Stimulated activated naive B cell treated with anti-CD40 and anti-IgM and Interleukin-4, amounts not matched to agents 10 μg/mL and 1 μg/mL and 100 μg/mL, for 72 hours (primary cell): ENCODE data around the gene SCN1B.
"Not testable (repeated sequence)": the region's sequence is repeated elsewhere in the genome, so short reads cannot be mapped to it uniquely, and the experiment has no call there.

Experiments
- ATAC-seq, 2 donors: fragments of 150-1000 bp; cut with Tn5 transposase; replicated peaks; 2 replicates each; pipeline ENCODE4 v1.10.0; 2021; ENCODE audit warnings: moderate library complexity in 1 of 2
- DNase-seq: peaks from one replicate; pipeline ENCODE4 v3.0.0; 2021
- H3K27ac Mint-ChIP-seq: one replicate; pipeline ENCODE4 v1.8.0; 2022; ENCODE audit warnings: mild to moderate bottlenecking, mixed read lengths
- H3K27me3 Mint-ChIP-seq, 2 donors: one replicate each; pipeline ENCODE4 v1.8.0; 2022; ENCODE audit warnings: mixed read lengths in 2 of 2
- H3K36me3 Mint-ChIP-seq, 2 donors: one replicate each; pipeline ENCODE4 v1.8.0; 2022; ENCODE audit warnings: mixed read lengths in 2 of 2, mild to moderate bottlenecking in 1 of 2
- H3K4me1 Mint-ChIP-seq, 2 donors: one replicate each; pipeline ENCODE4 v1.8.0; 2022; ENCODE audit warnings: mixed read lengths in 2 of 2, mild to moderate bottlenecking in 1 of 2
- H3K4me3 Mint-ChIP-seq, 2 donors: one replicate each; pipeline ENCODE4 v1.8.0; 2022; ENCODE audit warnings: mild to moderate bottlenecking in 2 of 2, mixed read lengths in 2 of 2, moderate library complexity in 1 of 2
- H3K9me3 Mint-ChIP-seq, 2 donors: one replicate each; pipeline ENCODE4 v1.8.0; 2022; ENCODE audit warnings: mixed read lengths in 2 of 2, mild to moderate bottlenecking in 1 of 2

SCN1B gene

DNA sequence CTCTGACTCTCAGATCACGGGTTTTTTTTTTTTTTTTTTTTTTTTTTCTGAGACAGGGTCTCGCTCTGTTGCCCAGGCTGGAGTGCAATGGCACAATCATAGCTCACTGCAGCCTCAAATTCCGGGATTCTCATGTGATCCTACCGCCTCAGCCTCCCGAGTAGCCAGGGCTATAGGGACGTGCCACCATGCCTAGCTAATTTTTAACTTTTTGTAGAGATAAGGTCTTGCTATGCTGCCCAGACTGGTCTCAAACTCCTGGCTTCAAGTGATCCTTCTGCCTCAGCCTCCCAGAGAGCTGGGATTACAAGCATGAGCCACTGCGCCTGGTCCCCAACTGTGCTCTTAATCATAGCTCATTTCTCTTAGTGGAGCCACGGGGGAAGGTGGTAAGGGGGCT is 34.7 kb upstream of the SCN1B start:
- no peaks in the 10 kb centered on the region for H3K9me3 Mint-ChIP-seq
- peaks cover 0 to 4% of the 10 kb centered on the region in 2 donors for H3K27me3 Mint-ChIP-seq
- peaks cover 26 to 51% of the 10 kb centered on the region in 2 donors for H3K4me1 Mint-ChIP-seq
- DNase-seq (no peak), ATAC-seq (no peak)
- H3K36me3 Mint-ChIP-seq, result peaks cover 5 to 6% of the 10 kb centered on the region in 2 donors
- no peak overlapping the region for H3K4me3 Mint-ChIP-seq
- H3K27ac Mint-ChIP-seq, result peak overlapping the region; percentile 20

DNA sequence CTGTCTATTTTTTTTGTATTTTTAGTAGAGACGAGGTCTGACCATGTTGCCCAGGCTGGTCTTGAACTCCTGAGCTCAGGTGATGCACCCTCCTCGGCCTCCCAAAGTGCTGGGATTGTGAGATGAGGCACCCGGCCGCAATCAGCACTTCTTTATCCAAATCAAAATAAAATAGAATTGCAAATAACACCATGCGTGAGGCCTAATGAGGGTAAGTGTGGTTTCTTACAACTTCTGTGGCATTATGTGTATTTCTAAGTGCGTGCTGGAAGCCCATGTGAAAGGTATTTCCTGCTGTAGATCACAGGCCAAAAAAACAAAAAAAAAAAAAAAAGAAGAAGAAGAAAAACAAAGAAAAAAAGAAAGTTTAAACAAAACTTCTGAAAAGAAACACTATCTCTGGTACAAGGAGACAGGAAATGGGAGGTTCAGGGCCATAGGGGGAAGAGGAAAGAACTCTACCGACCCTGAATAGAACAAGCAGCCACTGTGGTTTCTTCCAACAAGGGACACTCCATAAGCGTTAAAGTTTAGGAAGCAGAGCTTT is 33.1 kb upstream of the SCN1B start:
- Mint-ChIP-seq H3K36me3 (peaks cover 10 to 19% of the 10 kb centered on the region in 2 donors), H3K27ac (peak overlapping the region; percentile 85), H3K9me3 (no peaks in the 10 kb centered on the region), H3K4me1 (peaks cover 33 to 53% of the 10 kb centered on the region in 2 donors), H3K27me3 (peaks cover 0 to 4% of the 10 kb centered on the region in 2 donors), H3K4me3 (peak overlapping the region in 1 of 2 donors; percentile 33)
- no peak for DNase-seq
- no peak for ATAC-seq

- peaks cover 42 to 59% of the 10 kb centered on the region in 2 donors for H3K4me1 Mint-ChIP-seq
- not testable (repeated sequence) for ATAC-seq, DNase-seq, H3K27me3 Mint-ChIP-seq, H3K9me3 Mint-ChIP-seq
- peak overlapping the region; percentile 83 to 96 for H3K4me3 Mint-ChIP-seq
- H3K36me3 Mint-ChIP-seq, result peaks cover 20 to 29% of the 10 kb centered on the region in 2 donors
- H3K27ac Mint-ChIP-seq, result peak overlapping the region; percentile 85
These were observed 32.0 kb upstream of the SCN1B start for GRCh38 chr19:34998224-34998623.

- peaks cover 0 to 1% of the 10 kb centered on the region in 2 donors for H3K27me3 Mint-ChIP-seq
- H3K4me1 Mint-ChIP-seq, result peaks cover 47 to 63% of the 10 kb centered on the region in 2 donors
- H3K9me3 Mint-ChIP-seq, result no peaks in the 10 kb centered on the region
- ATAC-seq (peak; percentile 37 to 44), DNase-seq (no peak)
- peak overlapping the region; percentile 94 for H3K27ac Mint-ChIP-seq
- peaks cover 18 to 35% of the 10 kb centered on the region in 2 donors for H3K36me3 Mint-ChIP-seq
- peak overlapping the region; percentile 83 to 96 for H3K4me3 Mint-ChIP-seq
These were observed 31.3 kb upstream of the SCN1B start for GRCh38 chr19:34998777-34999497.

GRCh38 chr19:34999498-35000337 is 30.6 kb upstream of the SCN1B start, which contains the start of gene GRAMD1A:
Gene GRAMD1A, plus strand, starts transcription at chr19:35000323. Its CDS starts 156 bp downstream, at chr19:35000479.
- H3K36me3 Mint-ChIP-seq, result peaks cover 16 to 40% of the 10 kb centered on the region in 2 donors
- H3K9me3 Mint-ChIP-seq, result no peaks in the 10 kb centered on the region
- peaks cover 48 to 66% of the 10 kb centered on the region in 2 donors for H3K4me1 Mint-ChIP-seq
- H3K27ac Mint-ChIP-seq, result peak within 1 kb of the TSS; percentile 95
- no peaks in the 10 kb centered on the region for H3K27me3 Mint-ChIP-seq
- H3K4me3 Mint-ChIP-seq, result peak within 1 kb of the TSS; percentile 83 to 96
- DNase-seq (peak; percentile 75), ATAC-seq (peak; percentile 64 to 74)

DNA sequence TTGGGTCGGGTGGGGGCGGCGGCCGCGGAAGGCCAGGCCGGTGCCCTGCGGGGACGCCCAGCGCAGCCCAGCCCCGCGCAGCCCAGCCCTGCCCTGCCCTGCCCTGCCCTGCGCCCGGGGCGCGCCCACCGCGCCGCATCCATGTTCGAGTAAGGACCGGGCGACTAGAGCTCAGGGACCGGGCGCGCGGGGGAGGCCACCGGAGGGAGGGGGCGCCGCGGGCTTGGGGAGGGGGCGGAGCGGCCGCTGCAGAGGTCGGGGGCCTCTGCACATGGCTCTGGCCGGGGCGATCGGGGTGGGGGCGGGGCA is 30.0 kb upstream of the SCN1B start:
- no peak overlapping the region for H3K27ac Mint-ChIP-seq
- ATAC-seq, result no peak
- H3K4me1 Mint-ChIP-seq, result peaks cover 49 to 70% of the 10 kb centered on the region in 2 donors
- H3K9me3 Mint-ChIP-seq, result no peaks in the 10 kb centered on the region
- peak overlapping the region; percentile 83 to 96 for H3K4me3 Mint-ChIP-seq
- H3K27me3 Mint-ChIP-seq, result no peaks in the 10 kb centered on the region
- DNase-seq, result no peak
- H3K36me3 Mint-ChIP-seq, result peaks cover 18 to 42% of the 10 kb centered on the region in 2 donors

DNA sequence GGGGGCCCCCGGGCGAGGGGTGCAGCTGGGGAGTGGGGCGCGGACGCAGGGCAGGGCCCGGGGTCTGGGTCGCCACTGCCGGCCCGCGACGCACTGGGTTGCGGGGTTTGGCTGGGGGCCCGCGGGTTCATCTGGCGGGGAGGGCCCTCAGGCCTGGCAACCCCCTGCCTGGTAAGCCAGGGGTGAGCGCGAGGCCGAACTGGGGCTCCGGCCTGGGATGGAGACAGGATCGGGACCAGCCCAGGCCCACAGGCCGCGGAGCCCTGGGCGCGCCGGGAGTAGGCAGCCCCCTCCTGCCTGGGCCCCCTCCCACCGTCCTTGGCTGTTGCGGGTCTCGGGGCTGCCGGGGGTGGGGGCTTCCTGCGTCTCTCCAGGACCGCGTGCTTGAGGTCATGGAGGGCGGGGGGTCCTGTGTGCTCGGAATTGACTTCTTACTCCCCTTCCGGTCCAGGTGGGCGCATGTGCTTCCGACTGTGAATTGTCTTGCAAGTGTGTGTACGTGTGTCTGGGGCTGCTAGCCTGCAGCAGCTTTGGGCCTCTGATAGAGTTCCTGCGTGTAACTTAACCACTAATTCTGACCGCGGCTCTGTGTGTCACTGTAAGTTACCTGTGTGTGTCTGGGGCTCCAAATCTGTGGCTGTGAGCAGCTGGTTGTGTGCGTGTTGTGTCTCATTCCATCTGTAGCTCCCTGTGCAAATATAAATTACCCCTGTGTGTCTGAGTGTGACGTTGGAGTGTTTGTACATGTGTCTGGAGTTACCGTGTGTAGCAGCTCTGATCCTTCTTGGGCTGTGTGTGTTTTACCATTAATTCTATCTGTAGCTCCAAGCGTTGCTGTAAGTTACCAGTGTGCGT is 29.4 kb upstream of the SCN1B start:
- peaks cover 19 to 48% of the 10 kb centered on the region in 2 donors for H3K36me3 Mint-ChIP-seq
- peaks cover 52 to 67% of the 10 kb centered on the region in 2 donors for H3K4me1 Mint-ChIP-seq

DNA sequence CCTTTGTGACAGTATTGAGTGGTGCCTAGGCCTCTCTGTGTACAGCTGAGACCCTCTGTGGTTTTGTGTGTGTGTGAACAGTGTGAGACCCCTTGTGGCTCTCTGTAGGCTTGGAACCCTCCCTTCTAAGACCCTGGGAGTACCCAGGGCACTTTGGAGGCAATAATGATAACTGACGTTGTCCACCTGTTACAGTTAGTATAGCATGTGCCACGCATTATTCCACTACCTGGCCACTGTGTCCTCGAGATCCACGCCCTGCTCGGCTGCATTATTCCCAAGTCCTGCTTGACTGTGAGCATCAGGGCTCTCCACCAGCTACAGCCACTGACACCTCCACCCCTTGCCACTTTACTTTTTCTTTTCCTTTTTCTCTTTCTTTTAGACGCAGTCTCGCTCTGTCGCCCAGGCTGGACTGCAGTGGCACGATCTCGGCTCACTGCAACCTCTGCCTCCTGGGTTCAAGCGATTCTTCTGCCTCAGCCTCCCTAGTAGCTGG is 28.2 kb upstream of the SCN1B start:
- peaks cover 24 to 55% of the 10 kb centered on the region in 2 donors for H3K36me3 Mint-ChIP-seq
- H3K4me1 Mint-ChIP-seq, result peaks cover 57 to 68% of the 10 kb centered on the region in 2 donors
- no peak for ATAC-seq

More for the DNA sequence above, 29.4 kb upstream of the SCN1B start:
- peak; percentile 45 for DNase-seq
- Mint-ChIP-seq H3K9me3 (no peaks in the 10 kb centered on the region), H3K4me3 (peak overlapping the region; percentile 83 to 96), H3K27me3 (no peaks in the 10 kb centered on the region), H3K27ac (peak overlapping the region; percentile 95)
- peak; percentile 22 to 31 for ATAC-seq

DNA sequence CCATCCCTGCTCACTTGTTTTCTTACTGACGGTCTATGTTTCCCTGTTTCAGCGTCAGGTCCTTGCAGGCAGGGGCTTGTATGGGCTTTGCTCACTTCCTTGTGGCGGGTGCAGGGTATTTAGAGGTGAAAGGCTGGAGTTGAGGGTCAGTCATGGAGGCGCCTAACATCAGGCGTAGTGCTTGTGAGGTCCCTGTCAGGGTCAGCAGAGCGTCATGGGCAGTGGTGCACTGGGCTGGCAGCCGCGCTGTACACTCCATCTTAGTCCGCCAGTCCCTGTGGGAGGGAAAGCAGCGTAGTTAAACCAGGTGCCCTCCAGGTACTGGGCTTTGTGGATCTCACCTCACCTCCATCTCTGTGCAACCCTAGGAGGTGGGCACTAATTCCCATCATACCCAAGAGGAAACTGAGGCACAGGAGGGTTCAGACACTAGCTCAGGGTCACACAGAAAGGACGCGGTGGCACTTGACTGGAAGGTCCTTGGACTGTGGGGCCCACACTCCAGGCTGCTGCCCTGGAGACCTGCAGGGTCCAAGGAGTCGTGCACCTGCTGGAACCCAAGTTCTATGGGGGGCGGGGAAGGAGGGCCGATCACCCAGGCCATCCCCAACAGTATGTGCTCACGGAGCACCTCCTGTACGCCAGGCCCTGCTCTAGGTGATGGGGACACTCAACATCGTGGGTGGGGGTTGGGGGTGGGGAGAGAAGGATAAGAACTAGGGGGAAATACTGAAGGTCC is 25.6 kb upstream of the SCN1B start:
- H3K36me3 Mint-ChIP-seq, result peaks cover 29 to 57% of the 10 kb centered on the region in 2 donors

More for the DNA sequence above, 28.2 kb upstream of the SCN1B start:
- Mint-ChIP-seq H3K4me3 (peak overlapping the region; percentile 83 to 96), H3K27me3 (no peaks in the 10 kb centered on the region), H3K27ac (peak overlapping the region; percentile 95), H3K9me3 (no peaks in the 10 kb centered on the region)
- no peak for DNase-seq

DNA sequence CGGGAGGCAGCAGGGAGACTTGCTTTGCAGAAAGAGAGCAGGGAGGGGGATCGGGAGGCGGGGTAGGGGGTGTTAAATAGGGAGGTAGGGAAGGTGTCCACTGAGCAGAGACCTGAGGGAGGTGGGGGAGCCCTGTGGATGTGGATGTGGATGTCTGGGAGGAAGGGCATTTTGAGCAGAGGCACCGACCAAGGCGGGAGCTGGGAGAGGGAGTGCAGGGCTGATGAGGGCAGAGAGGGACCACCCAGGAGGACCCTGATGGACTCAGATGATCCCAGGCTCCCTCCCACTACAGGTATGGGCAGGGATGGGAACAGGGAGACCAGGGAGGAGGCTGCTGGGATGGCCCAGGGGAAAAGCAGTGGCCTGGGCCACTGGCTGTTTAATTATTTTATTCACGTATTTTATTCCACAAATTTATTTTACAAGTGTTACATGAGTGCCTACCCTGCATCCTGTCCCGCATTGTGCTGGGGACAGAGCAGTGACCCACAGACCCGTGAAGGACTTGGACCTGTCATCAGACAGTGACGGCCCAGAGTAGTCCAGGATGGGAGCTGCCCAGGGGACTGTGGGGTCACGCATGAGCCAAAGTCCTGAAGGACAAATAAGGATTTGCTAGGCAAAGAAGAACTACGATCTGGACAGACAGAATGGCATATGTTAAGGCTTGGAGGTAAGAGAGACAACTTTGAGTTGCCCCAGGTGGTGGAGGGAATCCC is 24.9 kb upstream of the SCN1B start:
- Mint-ChIP-seq H3K36me3 (peaks cover 34 to 61% of the 10 kb centered on the region in 2 donors), H3K4me1 (peaks cover 42 to 52% of the 10 kb centered on the region in 2 donors)

More for the DNA sequence above, 25.6 kb upstream of the SCN1B start:
- ATAC-seq (no peak), DNase-seq (no peak)
- Mint-ChIP-seq H3K4me1 (peaks cover 42 to 45% of the 10 kb centered on the region in 2 donors), H3K27me3 (no peaks in the 10 kb centered on the region), H3K27ac (peak overlapping the region; percentile 62), H3K9me3 (no peaks in the 10 kb centered on the region), H3K4me3 (peak overlapping the region in 1 of 2 donors; percentile 48)

DNA sequence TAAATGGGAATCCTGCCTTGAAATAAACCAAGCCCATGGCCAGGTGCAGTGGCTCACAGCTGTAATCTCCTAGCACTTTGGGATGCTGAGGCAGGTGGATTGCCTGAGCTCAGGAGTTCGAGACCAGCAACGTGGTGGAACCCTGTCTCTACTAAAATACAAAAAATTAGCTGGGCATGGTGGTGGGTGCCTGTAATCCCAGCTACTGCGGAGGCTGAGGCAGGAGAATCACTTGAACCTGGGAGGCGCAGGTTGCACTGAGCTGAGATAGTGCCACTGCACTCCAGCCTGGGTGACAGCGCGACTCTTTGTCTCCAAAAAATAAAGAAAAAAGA is 24.3 kb upstream of the SCN1B start:
- not testable (repeated sequence) for ATAC-seq, DNase-seq, H3K27ac Mint-ChIP-seq, H3K9me3 Mint-ChIP-seq, H3K4me3 Mint-ChIP-seq, H3K27me3 Mint-ChIP-seq
- peaks cover 40 to 54% of the 10 kb centered on the region in 2 donors for H3K4me1 Mint-ChIP-seq
- peaks cover 38 to 61% of the 10 kb centered on the region in 2 donors for H3K36me3 Mint-ChIP-seq

More for the DNA sequence above, 24.9 kb upstream of the SCN1B start:
- Mint-ChIP-seq H3K27me3 (no peaks in the 10 kb centered on the region), H3K4me3 (no peak overlapping the region), H3K9me3 (no peaks in the 10 kb centered on the region), H3K27ac (no peak overlapping the region)
- ATAC-seq (no peak), DNase-seq (no peak)

DNA sequence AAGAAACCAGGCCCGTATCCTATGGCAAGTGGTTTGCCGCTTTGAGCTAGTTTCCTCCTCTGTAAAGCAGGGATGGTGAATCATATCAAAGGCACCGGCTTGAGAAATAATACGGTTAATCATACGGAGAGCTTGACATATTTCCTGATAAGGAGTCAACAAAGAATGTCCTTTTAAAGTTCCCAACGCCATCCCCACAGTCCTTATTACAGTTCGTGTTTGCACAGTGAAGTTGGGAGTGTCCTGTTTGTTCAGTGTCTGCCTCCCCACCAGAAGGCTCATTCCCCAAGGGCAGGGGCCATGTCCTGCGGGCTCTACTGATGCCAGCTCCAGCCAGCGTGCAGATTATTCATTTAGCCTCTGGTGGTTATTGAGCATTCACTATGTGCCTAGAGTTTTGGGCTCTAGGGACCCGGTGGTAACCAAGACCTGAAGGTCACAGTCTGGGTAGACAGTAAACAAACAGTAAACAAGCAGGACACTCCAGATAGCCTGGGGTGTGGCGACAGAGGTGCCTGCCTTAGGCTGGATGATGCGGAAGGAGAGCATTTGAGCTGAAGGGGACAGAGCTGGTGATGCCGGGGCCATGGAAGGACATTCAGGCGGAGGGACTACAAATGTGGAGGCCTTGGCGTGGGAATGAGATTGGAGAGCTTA is 23.8 kb upstream of the SCN1B start:
- Mint-ChIP-seq H3K27ac (peak overlapping the region; percentile 20), H3K36me3 (peaks cover 41 to 61% of the 10 kb centered on the region in 2 donors), H3K4me1 (peaks cover 39 to 54% of the 10 kb centered on the region in 2 donors), H3K4me3 (no peak overlapping the region), H3K9me3 (no peaks in the 10 kb centered on the region), H3K27me3 (no peaks in the 10 kb centered on the region)
- DNase-seq (no peak), ATAC-seq (no peak)
